GM19468 (cell line): Measurements from ENCODE around the gene TMC6.
"Not testable (repeated sequence)": the region's sequence is repeated elsewhere in the genome, so short reads cannot be mapped to it uniquely, and the experiment has no call there.

ENCODE experiments used
- ATAC-seq: cut with Tn5 transposase; IDR thresholded peaks from one replicate; pipeline ENCODE4 v1.9.1; 2021; ENCODE audit warnings: mild to moderate bottlenecking, moderate library complexity, moderate number of reproducible peaks; ENCODE audit not compliant: unreplicated experiment; ENCODE audit errors: extremely low read depth

The TMC6 gene

GRCh38 chr17:78082355-78082872 lies 46.1 kb downstream of the TMC6 start:
- not testable (repeated sequence) for ATAC-seq

GRCh38 chr17:78081551-78081950 lies 47.0 kb downstream of the TMC6 start:
- ATAC-seq = no peak

DNA sequence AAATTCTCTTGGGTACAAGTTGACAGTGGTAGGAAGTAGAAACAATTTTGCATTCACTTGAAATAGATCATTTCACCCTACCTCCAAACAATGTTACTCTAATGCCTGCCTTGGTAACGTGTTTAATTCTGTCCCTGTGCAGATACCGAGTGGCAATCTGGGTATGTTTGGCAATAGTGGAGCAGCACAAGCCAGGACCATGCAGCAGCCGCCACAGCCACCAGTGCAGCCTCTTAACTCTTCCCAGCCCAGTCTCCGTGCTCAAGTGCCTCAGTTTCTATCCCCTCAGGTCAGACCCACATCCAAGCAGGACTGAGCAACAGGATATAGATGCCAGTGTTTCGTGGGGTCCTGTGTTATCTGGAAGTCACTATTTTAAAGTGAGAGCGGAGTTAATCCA lies 49.3 kb downstream of the TMC6 start:
- no peak for ATAC-seq

DNA sequence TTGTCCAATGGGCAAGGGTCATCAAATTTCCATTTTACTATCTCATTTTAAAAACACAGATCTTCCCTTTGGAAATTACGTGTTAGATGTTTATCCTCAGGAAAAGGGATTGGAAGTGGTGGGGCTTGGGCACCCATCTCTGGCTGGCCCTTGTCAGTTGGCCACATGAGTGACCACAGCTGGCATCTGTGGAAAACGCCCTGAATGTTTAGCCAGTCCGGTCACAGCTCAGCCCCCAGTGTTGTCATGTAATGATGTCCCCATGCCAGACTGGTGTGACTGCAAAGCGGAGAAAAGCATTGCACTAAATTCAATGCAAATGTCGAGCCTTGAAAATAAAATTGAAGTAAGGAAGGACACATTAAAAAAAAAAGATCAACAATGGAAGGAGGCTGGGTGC lies 53.0 kb downstream of the TMC6 start:
- no peak for ATAC-seq

DNA sequence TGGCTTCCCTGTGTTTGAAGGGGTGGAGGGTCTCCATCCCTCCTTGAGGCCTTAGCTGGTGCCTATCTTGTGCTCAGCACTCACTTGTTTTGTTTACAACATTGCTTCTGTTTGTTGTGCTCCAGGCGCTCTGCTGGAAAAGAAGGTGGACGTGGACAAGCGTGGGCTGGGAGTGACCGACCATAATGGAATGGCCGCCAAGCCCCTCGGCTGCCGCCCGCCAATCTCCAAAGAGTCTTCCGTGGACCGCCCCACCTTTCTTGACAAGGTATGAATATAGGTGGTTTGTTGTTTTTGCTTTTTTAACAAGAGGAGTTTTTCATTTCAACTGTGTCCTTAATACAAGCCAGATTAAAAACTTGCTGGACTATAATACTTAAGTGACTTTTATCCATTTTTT lies 53.5 kb downstream of the TMC6 start:
- no peak for ATAC-seq

GRCh38 chr17:78072961-78073360 lies 55.6 kb downstream of the TMC6 start:
- no peak for ATAC-seq

DNA sequence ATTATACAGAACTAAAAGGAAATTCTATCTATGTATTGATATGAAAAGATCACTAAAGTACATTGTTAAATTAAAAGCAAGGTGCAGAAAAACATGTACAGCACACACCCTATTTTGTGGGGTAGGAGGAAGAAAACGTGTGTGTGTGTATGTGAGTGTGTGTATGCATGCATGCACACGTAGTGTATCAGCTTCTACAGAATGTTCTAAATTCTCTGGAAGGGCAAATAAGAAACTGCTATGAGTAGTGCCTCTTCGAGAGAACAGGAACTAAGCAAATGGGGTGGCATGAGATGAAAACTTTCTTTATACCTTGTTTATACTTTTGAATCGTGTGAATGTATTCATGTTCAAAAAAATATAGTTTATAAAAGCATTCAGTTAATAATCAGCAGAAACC lies 58.9 kb downstream of the TMC6 start:
- no peak for ATAC-seq

GRCh38 chr17:78066976-78067375 lies 61.6 kb downstream of the TMC6 start:
- not testable (repeated sequence) for ATAC-seq

DNA sequence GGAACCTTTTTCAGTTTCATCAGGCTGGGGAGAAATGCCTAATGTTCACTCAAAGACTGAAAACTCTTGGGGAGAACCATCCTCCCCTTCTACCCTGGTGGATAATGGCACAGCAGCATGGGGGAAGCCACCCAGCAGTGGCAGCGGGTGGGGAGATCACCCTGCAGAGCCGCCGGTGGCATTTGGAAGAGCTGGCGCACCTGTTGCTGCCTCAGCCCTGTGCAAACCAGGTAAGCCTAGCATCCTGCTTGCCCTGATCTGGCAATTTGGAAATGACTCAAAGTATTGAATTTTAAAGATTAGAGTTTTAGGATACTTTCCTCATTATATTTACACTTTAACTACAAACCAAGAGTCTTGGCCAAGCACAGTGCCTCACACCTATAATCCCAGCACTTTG lies 63.8 kb downstream of the TMC6 start:
- ATAC-seq = no peak

DNA sequence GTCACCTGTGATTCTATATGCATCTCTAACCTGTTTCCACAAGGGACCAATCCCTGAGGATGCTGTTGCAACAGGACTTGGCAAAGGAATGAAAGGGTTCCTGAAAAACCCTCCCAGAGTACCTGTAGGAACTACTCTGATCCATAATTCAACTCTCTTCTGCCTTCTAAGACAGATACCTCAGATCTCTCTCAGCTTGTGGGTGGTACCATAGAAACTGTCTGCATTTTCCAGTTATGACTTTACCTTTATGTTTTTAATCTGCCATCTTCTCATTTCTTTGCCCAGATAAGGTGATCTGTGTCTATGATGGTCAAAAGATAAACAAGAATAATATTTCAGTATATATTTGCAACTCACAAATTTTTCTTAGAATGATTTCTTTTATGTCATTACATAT lies 65.1 kb downstream of the TMC6 start:
- ATAC-seq = no peak

GRCh38 chr17:78062596-78062995 lies 66.0 kb downstream of the TMC6 start:
- ATAC-seq = no peak
